PFSK-1 (cell line): ENCODE measurements around the gene RGL1.

Experiments
- FOXP2 ChIP-seq: optimal IDR thresholded peaks from 2 replicates; pipeline ENCODE3; 2011; ENCODE audit warnings: borderline replicate concordance, control low read depth, inconsistent platforms; ENCODE audit not compliant: insufficient read depth; ENCODE audit errors: extremely low read length, extremely low read depth
- TAF1 ChIP-seq: IDR thresholded peaks from 2 replicates; pipeline ENCODE4 v1.6.1; 2012; ENCODE audit warnings: low read length, control low read depth, borderline replicate concordance; ENCODE audit not compliant: insufficient read depth

GRCh38 chr1:183889095-183889494 is 84.2 kb downstream of the RGL1 start:
- TF ChIP-seq TAF1 (no peak), FOXP2 (no peak)
